NT2/D1 (cell line): Measurements from ENCODE around the gene LAMA5.

Experiments
- SUZ12 ChIP-seq: IDR thresholded peaks from 2 replicates; pipeline ENCODE4 v1.6.1; 2011; ENCODE audit not compliant: insufficient read length, insufficient read depth; ENCODE audit errors: extremely low read depth
- YY1 ChIP-seq: IDR thresholded peaks from 2 replicates; pipeline ENCODE4 v1.6.1; 2011; ENCODE audit not compliant: insufficient read length, insufficient read depth

DNA sequence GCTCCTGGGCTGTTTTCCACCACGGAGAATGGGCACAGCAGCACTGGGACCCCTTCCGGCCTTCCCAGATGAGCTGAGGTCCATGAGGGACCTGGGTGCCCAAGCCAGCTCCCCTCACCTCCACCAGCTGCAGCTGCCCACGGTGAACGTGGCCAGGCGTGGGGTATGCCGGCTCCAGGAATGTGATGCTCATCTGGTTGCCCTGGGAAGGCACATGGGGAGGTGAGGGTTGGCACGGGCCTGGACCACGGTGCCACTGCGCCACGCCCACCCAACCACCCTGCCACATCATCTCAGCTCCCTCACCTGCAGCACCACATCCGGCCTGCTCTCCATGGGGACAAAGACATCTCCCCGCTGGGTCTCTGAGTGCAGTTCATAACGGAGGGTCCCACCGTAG, 40.6 kb downstream of the LAMA5 start:
- TF ChIP-seq SUZ12 (no peak), YY1 (no peak)
